Stimulated activated memory B cell treated with anti-CD40 and anti-IgM and Interleukin-4, amounts not matched to agents 10 μg/mL and 1 μg/mL and 100 μg/mL, for 72 hours (primary cell): ENCODE results near the gene STXBP5.

Source experiments
- ATAC-seq: fragments of 150-1000 bp; cut with Tn5 transposase; 2 replicates; pipeline ENCODE4 v1.10.0; 2021
- H3K27ac Mint-ChIP-seq: one replicate; pipeline ENCODE4 v1.8.0; 2022; ENCODE audit warnings: mild to moderate bottlenecking, mixed read lengths
- H3K27me3 Mint-ChIP-seq: one replicate; pipeline ENCODE4 v1.8.0; 2022; ENCODE audit warnings: mixed read lengths
- H3K36me3 Mint-ChIP-seq: one replicate; pipeline ENCODE4 v1.8.0; 2022; ENCODE audit warnings: mixed read lengths
- H3K4me1 Mint-ChIP-seq: one replicate; pipeline ENCODE4 v1.8.0; 2022; ENCODE audit warnings: mixed read lengths
- H3K4me3 Mint-ChIP-seq: one replicate; pipeline ENCODE4 v1.8.0; 2022; ENCODE audit warnings: mild to moderate bottlenecking, moderate library complexity, mixed read lengths
- H3K9me3 Mint-ChIP-seq: one replicate; pipeline ENCODE4 v1.8.0; 2022; ENCODE audit warnings: mixed read lengths

The STXBP5 gene

GRCh38 chr6:147214248-147215227, 10.3 kb downstream of the STXBP5 start:
- H3K36me3 Mint-ChIP-seq, result no peaks in the 10 kb centered on the region

GRCh38 chr6:147216915-147217314, 12.7 kb downstream of the STXBP5 start:
- Mint-ChIP-seq H3K36me3 (peaks cover 4% of the 10 kb centered on the region), H3K27me3 (no peaks in the 10 kb centered on the region), H3K4me3 (no peak overlapping the region), H3K9me3 (no peaks in the 10 kb centered on the region), H3K27ac (no peak overlapping the region), H3K4me1 (peaks cover 15% of the 10 kb centered on the region)
- no peak for ATAC-seq

More at GRCh38 chr6:147214248-147215227, 10.3 kb downstream of the STXBP5 start:
- Mint-ChIP-seq H3K4me3 (no peak overlapping the region), H3K27me3 (no peaks in the 10 kb centered on the region), H3K9me3 (no peaks in the 10 kb centered on the region), H3K27ac (no peak overlapping the region), H3K4me1 (peaks cover 8% of the 10 kb centered on the region)
- ATAC-seq, result no peak

GRCh38 chr6:147217840-147218404, 13.7 kb downstream of the STXBP5 start:
- Mint-ChIP-seq H3K27ac (no peak overlapping the region), H3K36me3 (peaks cover 9% of the 10 kb centered on the region)
- no peak for ATAC-seq

GRCh38 chr6:147218797-147219196, 14.6 kb downstream of the STXBP5 start:
- no peak overlapping the region for H3K4me3 Mint-ChIP-seq
- H3K27ac Mint-ChIP-seq, result no peak overlapping the region
- peaks cover 28% of the 10 kb centered on the region for H3K4me1 Mint-ChIP-seq
- H3K36me3 Mint-ChIP-seq, result peaks cover 18% of the 10 kb centered on the region
- no peak for ATAC-seq
- H3K9me3 Mint-ChIP-seq, result no peaks in the 10 kb centered on the region
- no peaks in the 10 kb centered on the region for H3K27me3 Mint-ChIP-seq

More at GRCh38 chr6:147217840-147218404, 13.7 kb downstream of the STXBP5 start:
- Mint-ChIP-seq H3K27me3 (no peaks in the 10 kb centered on the region), H3K4me3 (no peak overlapping the region), H3K9me3 (no peaks in the 10 kb centered on the region), H3K4me1 (peaks cover 24% of the 10 kb centered on the region)

- Mint-ChIP-seq H3K9me3 (no peaks in the 10 kb centered on the region), H3K36me3 (peaks cover 21% of the 10 kb centered on the region), H3K27me3 (no peaks in the 10 kb centered on the region), H3K4me1 (peaks cover 28% of the 10 kb centered on the region), H3K27ac (no peak overlapping the region), H3K4me3 (no peak overlapping the region)
- ATAC-seq, result no peak
These were observed 15.2 kb downstream of the STXBP5 start for GRCh38 chr6:147219463-147219862.

GRCh38 chr6:147220345-147220744, 16.1 kb downstream of the STXBP5 start:
- Mint-ChIP-seq H3K4me1 (peaks cover 28% of the 10 kb centered on the region), H3K36me3 (peaks cover 21% of the 10 kb centered on the region), H3K9me3 (no peaks in the 10 kb centered on the region), H3K27ac (no peak overlapping the region), H3K4me3 (no peak overlapping the region), H3K27me3 (no peaks in the 10 kb centered on the region)
- no peak for ATAC-seq

- no peaks in the 10 kb centered on the region for H3K9me3 Mint-ChIP-seq
- H3K27me3 Mint-ChIP-seq, result no peaks in the 10 kb centered on the region
- no peak for ATAC-seq
- peak overlapping the region; percentile 7 for H3K27ac Mint-ChIP-seq
- peaks cover 21% of the 10 kb centered on the region for H3K36me3 Mint-ChIP-seq
- H3K4me3 Mint-ChIP-seq, result no peak overlapping the region
- H3K4me1 Mint-ChIP-seq, result peaks cover 29% of the 10 kb centered on the region
These were observed 17.5 kb downstream of the STXBP5 start for GRCh38 chr6:147221739-147222138.

GRCh38 chr6:147222160-147222838, 18.1 kb downstream of the STXBP5 start:
- Mint-ChIP-seq H3K36me3 (peaks cover 21% of the 10 kb centered on the region), H3K9me3 (no peaks in the 10 kb centered on the region), H3K27ac (peak overlapping the region; percentile 7), H3K27me3 (no peaks in the 10 kb centered on the region), H3K4me1 (peaks cover 35% of the 10 kb centered on the region), H3K4me3 (no peak overlapping the region)
- ATAC-seq, result no peak

GRCh38 chr6:147223736-147224135, 19.5 kb downstream of the STXBP5 start:
- no peak overlapping the region for H3K27ac Mint-ChIP-seq
- H3K27me3 Mint-ChIP-seq, result no peaks in the 10 kb centered on the region
- no peaks in the 10 kb centered on the region for H3K9me3 Mint-ChIP-seq
- H3K36me3 Mint-ChIP-seq, result peaks cover 21% of the 10 kb centered on the region
- no peak overlapping the region for H3K4me3 Mint-ChIP-seq
- no peak for ATAC-seq
- H3K4me1 Mint-ChIP-seq, result peaks cover 49% of the 10 kb centered on the region

- Mint-ChIP-seq H3K27me3 (no peaks in the 10 kb centered on the region), H3K27ac (no peak overlapping the region), H3K4me1 (peaks cover 39% of the 10 kb centered on the region), H3K4me3 (no peak overlapping the region), H3K9me3 (no peaks in the 10 kb centered on the region), H3K36me3 (peaks cover 27% of the 10 kb centered on the region)
- ATAC-seq, result no peak
These were observed 22.0 kb downstream of the STXBP5 start for GRCh38 chr6:147226163-147226724.

GRCh38 chr6:147226877-147227276, 22.7 kb downstream of the STXBP5 start:
- no peaks in the 10 kb centered on the region for H3K27me3 Mint-ChIP-seq
- no peak for ATAC-seq
- H3K4me1 Mint-ChIP-seq, result peaks cover 35% of the 10 kb centered on the region

GRCh38 chr6:147227770-147228320, 23.6 kb downstream of the STXBP5 start:
- Mint-ChIP-seq H3K4me3 (no peak overlapping the region), H3K27me3 (no peaks in the 10 kb centered on the region), H3K27ac (no peak overlapping the region), H3K4me1 (peaks cover 26% of the 10 kb centered on the region), H3K36me3 (peaks cover 18% of the 10 kb centered on the region), H3K9me3 (no peaks in the 10 kb centered on the region)
- no peak for ATAC-seq

More at GRCh38 chr6:147226877-147227276, 22.7 kb downstream of the STXBP5 start:
- no peak overlapping the region for H3K27ac Mint-ChIP-seq
- H3K36me3 Mint-ChIP-seq, result peaks cover 23% of the 10 kb centered on the region
- no peaks in the 10 kb centered on the region for H3K9me3 Mint-ChIP-seq
- H3K4me3 Mint-ChIP-seq, result no peak overlapping the region

GRCh38 chr6:147231589-147231988, 27.4 kb downstream of the STXBP5 start:
- Mint-ChIP-seq H3K4me3 (no peak overlapping the region), H3K36me3 (peaks cover 8% of the 10 kb centered on the region), H3K27me3 (no peaks in the 10 kb centered on the region), H3K4me1 (peaks cover 22% of the 10 kb centered on the region), H3K27ac (no peak overlapping the region), H3K9me3 (no peaks in the 10 kb centered on the region)
- no peak for ATAC-seq

GRCh38 chr6:147234685-147235084, 30.5 kb downstream of the STXBP5 start:
- ATAC-seq, result no peak
- Mint-ChIP-seq H3K9me3 (no peaks in the 10 kb centered on the region), H3K4me3 (no peak overlapping the region), H3K27me3 (no peaks in the 10 kb centered on the region), H3K4me1 (no peaks in the 10 kb centered on the region), H3K36me3 (peaks cover 13% of the 10 kb centered on the region), H3K27ac (no peak overlapping the region)

- no peak overlapping the region for H3K4me3 Mint-ChIP-seq
- H3K27ac Mint-ChIP-seq, result no peak overlapping the region
- no peaks in the 10 kb centered on the region for H3K9me3 Mint-ChIP-seq
- ATAC-seq, result no peak
- H3K27me3 Mint-ChIP-seq, result no peaks in the 10 kb centered on the region
- peaks cover 25% of the 10 kb centered on the region for H3K36me3 Mint-ChIP-seq
- no peaks in the 10 kb centered on the region for H3K4me1 Mint-ChIP-seq
These were observed 33.9 kb downstream of the STXBP5 start for GRCh38 chr6:147238164-147238563.
